GM12891 (cell line): ENCODE results near the gene SMYD4.
"Not testable (repeated sequence)": the region's sequence is repeated elsewhere in the genome, so short reads cannot be mapped to it uniquely, and the experiment has no call there.

Experiments
- DNase-seq: peaks from one replicate; pipeline ENCODE4 v3.0.0; 2011; ENCODE audit warnings: low spot score; ENCODE audit not compliant: insufficient read length
- FAIRE-seq: peaks from 2 replicates; lab custom pipeline; 2011; peaks lifted over from hg19 to GRCh38; lab: Jason Lieb, UNC
- PAX5 ChIP-seq: IDR thresholded peaks from 2 replicates; pipeline ENCODE4 v1.6.1; 2011; ENCODE audit warnings: low read length, moderate library complexity, mild to moderate bottlenecking; ENCODE audit not compliant: insufficient read depth, severe bottlenecking
- POLR2A ChIP-seq: IDR thresholded peaks from 2 replicates; pipeline ENCODE4 v1.6.1; 2011; ENCODE audit warnings: low read depth, low read length, control low read depth
- POLR2AphosphoS5 ChIP-seq: IDR thresholded peaks from 2 replicates; pipeline ENCODE4 v1.6.1; 2011; ENCODE audit warnings: low read depth, low read length, control low read depth
- POU2F2 ChIP-seq: IDR thresholded peaks from 2 replicates; pipeline ENCODE4 v1.6.1; 2011; ENCODE audit warnings: low read depth, mild to moderate bottlenecking, control low read depth, low read length, moderate library complexity
- SPI1 ChIP-seq: IDR thresholded peaks from 2 replicates; pipeline ENCODE4 v1.6.1; 2011; ENCODE audit warnings: low read depth, low read length, control low read depth
- TAF1 ChIP-seq: IDR thresholded peaks from 2 replicates; pipeline ENCODE4 v1.6.1; 2011; ENCODE audit warnings: low read depth, low read length, control low read depth

SMYD4 gene

GRCh38 chr17:1830288-1830687 lies 586 bp upstream of the SMYD4 start:
- DNase-seq (no peak), FAIRE-seq (no peak)
- no peak for TF ChIP-seq PAX5
- TF ChIP-seq POLR2AphosphoS5: no peak
- peak; percentile 43 for TF ChIP-seq SPI1
- no peak for TF ChIP-seq TAF1

GRCh38 chr17:1829216-1829591 lies 498 bp downstream of the SMYD4 start:
- no peak for TF ChIP-seq TAF1
- TF ChIP-seq SPI1: no peak
- TF ChIP-seq POLR2AphosphoS5: no peak
- TF ChIP-seq POLR2A: no peak
- no peak for TF ChIP-seq POU2F2
- TF ChIP-seq PAX5: no peak
- FAIRE-seq: peak; percentile 57
- DNase-seq: no peak

- DNase-seq (no peak), FAIRE-seq (peak; percentile 74)
- TF ChIP-seq SPI1 (0 out of 2 replicates have a peak, but pooled peaks have one; percentile 4), POU2F2 (no peak)
These were observed 9.0 kb downstream of the SMYD4 start for GRCh38 chr17:1820528-1821252.

- TF ChIP-seq PAX5 (no peak), TAF1 (no peak), POU2F2 (no peak), SPI1 (no peak)
- FAIRE-seq (no peak), DNase-seq (no peak)
These were observed 16.6 kb downstream of the SMYD4 start for GRCh38 chr17:1813088-1813487.

GRCh38 chr17:1810450-1811103 lies 19.1 kb downstream of the SMYD4 start:
- DNase-seq (no peak), FAIRE-seq (no peak)
- TF ChIP-seq PAX5 (no peak), TAF1 (no peak), POU2F2 (no peak), POLR2A (no peak), SPI1 (no peak), POLR2AphosphoS5 (no peak)

GRCh38 chr17:1809815-1810214 lies 19.9 kb downstream of the SMYD4 start:
- FAIRE-seq, DNase-seq: not testable (repeated sequence)

- TF ChIP-seq POU2F2 (no peak), SPI1 (no peak), POLR2A (no peak), POLR2AphosphoS5 (no peak), PAX5 (no peak), TAF1 (no peak)
- DNase-seq: no peak
- FAIRE-seq: no peak
These were observed 21.1 kb downstream of the SMYD4 start for GRCh38 chr17:1808644-1809043.

- TF ChIP-seq SPI1 (no peak), POLR2AphosphoS5 (no peak), TAF1 (no peak), POU2F2 (no peak)
These were observed 21.8 kb downstream of the SMYD4 start for GRCh38 chr17:1807890-1808289.

GRCh38 chr17:1803280-1803679 lies 26.4 kb downstream of the SMYD4 start:
- no peak for DNase-seq
- TF ChIP-seq TAF1 (no peak), PAX5 (no peak), POU2F2 (no peak), SPI1 (no peak), POLR2A (no peak), POLR2AphosphoS5 (no peak)
- FAIRE-seq: no peak

More at GRCh38 chr17:1807890-1808289, 21.8 kb downstream of the SMYD4 start:
- DNase-seq: no peak
- no peak for FAIRE-seq

- TF ChIP-seq SPI1 (no peak), POLR2AphosphoS5 (no peak), POLR2A (no peak), POU2F2 (no peak), PAX5 (no peak), TAF1 (no peak)
- no peak for FAIRE-seq
- DNase-seq: no peak
These were observed 27.3 kb downstream of the SMYD4 start for GRCh38 chr17:1802429-1802828.
